H1 (cell line): ENCODE results near the gene ENTPD6. TPM values are rescaled to one million over a fixed set of nuclear protein-coding genes. Genes with fewer than 3 reads are reported as not detected.

Experiments
- CTCF ChIA-PET: fragments of 300-600 bp; sonication (Branson Sonifier 250); formaldehyde crosslinking; loops from one replicate; lab custom pipeline; 2021; ENCODE audit not compliant: partially characterized antibody; lab: Charles Lee
- POLR2A ChIA-PET: fragments of 300-600 bp; sonication (Branson Sonifier 250); formaldehyde crosslinking; loops from one replicate; lab custom pipeline; 2021; ENCODE audit warnings: inconsistent platforms; ENCODE audit not compliant: partially characterized antibody; lab: Charles Lee
- DNase-seq, 2 experiments: peaks; one replicate each; pipeline versions ENCODE4 v3.0.0 to v3.0.0-alpha.2; 2010 to 2022; ENCODE audit warnings: low spot score in 2 of 2, low read depth in 1 of 2, mixed read lengths in 1 of 2
- FAIRE-seq: peaks from 2 replicates; lab custom pipeline; 2011; peaks lifted over from hg19 to GRCh38; lab: Jason Lieb, UNC
- H2AFZ ChIP-seq: 2 replicates; pipeline ENCODE4 v1.8.1; 2012; ENCODE audit warnings: low read length, inconsistent platforms
- H2AK5ac ChIP-seq: 2 replicates; pipeline ENCODE4 v1.6.1; 2013; ENCODE audit warnings: low read depth, low read length
- H2BK120ac ChIP-seq: replicated peaks from 2 replicates; pipeline ENCODE3; 2013; ENCODE audit warnings: low read depth, low read length, inconsistent platforms
- H2BK12ac ChIP-seq: 2 replicates; pipeline ENCODE4 v1.6.1; 2013; ENCODE audit warnings: low read depth, low read length
- H2BK15ac ChIP-seq: 2 replicates; pipeline ENCODE4 v1.6.1; 2013; ENCODE audit warnings: low read length
- H2BK20ac ChIP-seq: 2 replicates; pipeline ENCODE4 v1.6.1; 2013; ENCODE audit warnings: low read length
- H2BK5ac ChIP-seq: 2 replicates; pipeline ENCODE4 v1.6.1; 2013; ENCODE audit warnings: low read depth, low read length
- H3K14ac ChIP-seq: 2 replicates; pipeline ENCODE4 v1.6.1; 2013; ENCODE audit warnings: inconsistent platforms; ENCODE audit not compliant: insufficient read length
- H3K18ac ChIP-seq: 2 replicates; pipeline ENCODE4 v1.6.1; 2013; ENCODE audit warnings: low read length; ENCODE audit errors: extremely low read depth
- H3K23ac ChIP-seq: 2 replicates; pipeline ENCODE4 v1.6.1; 2013; ENCODE audit warnings: inconsistent platforms; ENCODE audit not compliant: insufficient read length
- H3K23me2 ChIP-seq: 2 replicates; pipeline ENCODE4 v1.6.1; 2013; ENCODE audit warnings: low read depth, low read length
- H3K27ac ChIP-seq: 2 replicates; pipeline ENCODE4 v1.6.1; 2011; ENCODE audit warnings: low read depth, low read length, inconsistent platforms
- H3K27me3 ChIP-seq, 4 experiments: replicated peaks in 1 of 4; 1 replicate in 1 of 4; 2 replicates in 3 of 4; pipeline versions ENCODE4 v1.6.1 to v1.8.1; 2011 to 2013; ENCODE audit warnings: low read length in 3 of 4, mild to moderate bottlenecking in 3 of 4, inconsistent platforms in 2 of 4, mixed read lengths in 2 of 4, moderate library complexity in 1 of 4; ENCODE audit not compliant: control insufficient read depth in 3 of 4, insufficient read depth in 3 of 4; ENCODE audit errors: extremely low read depth in 1 of 4
- H3K36me3 ChIP-seq, 4 experiments: 2 replicates each; pipeline versions ENCODE4 v1.6.1 to v1.8.1; 2011 to 2013; ENCODE audit warnings: mild to moderate bottlenecking in 4 of 4, low read length in 3 of 4, moderate library complexity in 2 of 4, control low read depth in 1 of 4, inconsistent platforms in 1 of 4; ENCODE audit not compliant: insufficient read depth in 4 of 4, control insufficient read depth in 2 of 4
- H3K4ac ChIP-seq: replicated peaks from 2 replicates; pipeline ENCODE3; 2013; ENCODE audit warnings: low read length, low read depth, mixed read lengths, inconsistent platforms; ENCODE audit not compliant: insufficient read length
- H3K4me1 ChIP-seq, 4 experiments: replicated peaks in 1 of 4; 1 replicate in 1 of 4; 2 replicates in 3 of 4; pipeline versions ENCODE4 v1.6.1 to v1.8.1; 2011 to 2013; ENCODE audit warnings: low read length in 3 of 4, inconsistent platforms in 2 of 4, mixed read lengths in 1 of 4; ENCODE audit not compliant: insufficient read depth in 4 of 4, control insufficient read depth in 3 of 4
- H3K4me2 ChIP-seq, 2 experiments: 2 replicates each; pipeline versions ENCODE4 v1.6.1 to v1.8.1; 2011 to 2013; ENCODE audit warnings: low read depth in 2 of 2, low read length in 2 of 2, control low read depth in 1 of 2, inconsistent platforms in 1 of 2, mild to moderate bottlenecking in 1 of 2; ENCODE audit not compliant: insufficient read depth in 1 of 2
- H3K4me3 ChIP-seq, 4 experiments: fragments of 200-600, 300-600 bp in 1 of 4; sonication (generic), shearing (Covaris generic), sonication (Bioruptor Twin) in 1 of 4; 2 replicates each; pipeline versions ENCODE4 v1.5.1 to v1.8.1; 2011 to 2016; ENCODE audit warnings: low read length in 4 of 4, low read depth in 3 of 4, control low read depth in 2 of 4, inconsistent platforms in 2 of 4, mild to moderate bottlenecking in 2 of 4, mixed read lengths in 1 of 4, moderate library complexity in 1 of 4; ENCODE audit not compliant: insufficient read depth in 2 of 4; ENCODE audit errors: extremely low read depth in 1 of 4
- H3K56ac ChIP-seq: replicated peaks from 2 replicates; pipeline ENCODE3; 2013; ENCODE audit warnings: low read depth, mild to moderate bottlenecking, mixed read lengths, low read length, inconsistent platforms; ENCODE audit not compliant: insufficient read length
- H3K79me1 ChIP-seq: 2 replicates; pipeline ENCODE4 v1.6.1; 2013; ENCODE audit warnings: low read depth, low read length, control low read depth
- H3K79me2 ChIP-seq, 2 experiments: 2 replicates each; pipeline versions ENCODE4 v1.6.1 to v1.8.1; 2012 to 2013; ENCODE audit warnings: low read length in 2 of 2, mild to moderate bottlenecking in 2 of 2, inconsistent platforms in 1 of 2; ENCODE audit not compliant: insufficient read depth in 2 of 2, control insufficient read depth in 1 of 2
- H3K9ac ChIP-seq, 4 experiments: replicated peaks in 1 of 4; 1 replicate in 1 of 4; 2 replicates in 3 of 4; pipeline versions ENCODE4 v1.6.1 to v1.8.1; 2011 to 2013; ENCODE audit warnings: low read depth in 3 of 4, low read length in 3 of 4, control low read depth in 2 of 4, mild to moderate bottlenecking in 2 of 4, moderate library complexity in 2 of 4, inconsistent platforms in 1 of 4; ENCODE audit errors: extremely low read depth in 1 of 4
- H3K9me3 ChIP-seq, 2 experiments: 2 replicates each; pipeline versions ENCODE4 v1.6.1 to v1.8.1; 2012 to 2013; ENCODE audit warnings: mild to moderate bottlenecking in 2 of 2, moderate library complexity in 2 of 2, control low read depth in 1 of 2, inconsistent platforms in 1 of 2, low read depth in 1 of 2, low read length in 1 of 2, mixed read lengths in 1 of 2; ENCODE audit not compliant: insufficient read depth in 2 of 2
- H4K20me1 ChIP-seq, 2 experiments: replicated peaks in 1 of 2; 2 replicates each; pipeline versions ENCODE3 to v1.8.1; 2011 to 2013; ENCODE audit warnings: inconsistent platforms in 2 of 2, low read length in 2 of 2, mild to moderate bottlenecking in 1 of 2; ENCODE audit not compliant: insufficient read depth in 2 of 2, control insufficient read depth in 1 of 2
- H4K5ac ChIP-seq: 2 replicates; pipeline ENCODE4 v1.6.1; 2013; ENCODE audit warnings: low read length, low read depth, mixed read lengths, inconsistent platforms; ENCODE audit not compliant: insufficient read length
- H4K8ac ChIP-seq: 2 replicates; pipeline ENCODE4 v1.8.0; 2013; ENCODE audit warnings: mild to moderate bottlenecking, moderate library complexity, low read length, inconsistent platforms; ENCODE audit not compliant: insufficient read depth; ENCODE audit errors: extremely low read depth
- H4K91ac ChIP-seq: replicated peaks from 2 replicates; pipeline ENCODE3; 2013; ENCODE audit warnings: low read length, mixed read lengths, inconsistent platforms; ENCODE audit not compliant: insufficient read length
- TAF7 ChIP-seq: optimal IDR thresholded peaks from 2 replicates; pipeline ENCODE3; 2011; ENCODE audit warnings: low read depth, mild to moderate bottlenecking, inconsistent platforms, low read length, moderate library complexity, borderline replicate concordance
- TEAD4 ChIP-seq: IDR thresholded peaks from 2 replicates; pipeline ENCODE4 v1.6.1; 2012; ENCODE audit warnings: low read depth, low read length, inconsistent platforms, mixed read lengths
- WGBS, 2 experiments: shearing (Covaris generic) in 1 of 2; methylation state at CpG; one replicate each; pipeline versions ENCODE4 v1.1.6 to v1.1.7; 2013 to 2015; ENCODE audit warnings: low lambda C conversion rate in 2 of 2, mixed read lengths in 2 of 2, inconsistent platforms in 1 of 2, low coverage in 1 of 2, missing lambda C conversion rate in 1 of 2; ENCODE audit not compliant: insufficient replicate concordance in 2 of 2, insufficient coverage in 1 of 2, insufficient read length in 1 of 2; ENCODE audit errors: extremely low coverage in 1 of 2, missing lambda C conversion rate in 1 of 2; 5-methylcytosine and 5-hydroxymethylcytosine counted together
- polyA plus RNA-seq, 7 experiments: library from polyadenylated mRNA; depleted of rRNA in 3 of 7; stranded (reverse) in 5 of 7; unstranded in 2 of 7; fragments of >200 nt in 5 of 7; fragments of 200-250 nt in 2 of 7; gene quantifications; 1 replicate in 5 of 7; 2 replicates in 1 of 7; 4 replicates in 1 of 7; pipeline versions ENCODE4 v1.2.1 to v1.2.3, GENCODE V29; 2011 to 2013; ENCODE audit warnings: missing spikeins in 2 of 7, mixed read lengths in 2 of 7
- total RNA-seq: library from RNA; stranded (reverse); fragmentation: NEBNext Ultra II Directional; extraction: Animal tissue kit (Norgen Biotek cat#: 25700); gene quantifications from 2 replicates; pipeline ENCODE4 v1.2.1, GENCODE V29; 2021

ENTPD6 gene
- total and polyA plus RNA-seq, 2 of the 8 experiments (the other 6 are each of a cell fraction or from before 2014, with no cell fraction given), result 47.8 to 57.3 TPM

DNA sequence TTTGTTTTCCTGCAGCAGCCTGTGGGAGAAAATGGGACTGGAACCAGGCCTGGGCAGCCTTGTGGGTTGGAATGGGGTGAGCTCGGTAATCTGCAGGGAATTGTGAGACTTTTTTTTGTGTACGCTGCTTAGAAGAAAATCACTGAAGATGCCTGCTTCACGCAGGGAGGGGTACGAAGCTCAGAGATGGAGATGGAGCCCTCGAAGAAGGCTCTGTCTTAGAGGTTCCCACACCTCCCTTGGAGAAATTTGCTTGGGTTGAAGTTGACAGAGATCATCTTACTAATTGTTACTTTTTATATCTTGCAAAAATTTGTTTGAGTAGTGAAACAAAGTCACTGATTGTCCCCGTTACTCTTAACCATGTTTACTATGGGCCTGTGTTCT lies 53.3 kb downstream of the ENTPD6 start:
- peak overlapping the region; percentile 51 for H4K5ac ChIP-seq
- no peak for DNase-seq
- ChIA-PET POLR2A (interaction anchor here (1.0 to 2.4 kb wide), 2 partner anchors 20 to 159 kb away, joined by 4 to 8 read pairs; partner anchors contain the start of gene GINS1), CTCF (interaction anchor here (1.1 to 4.0 kb wide), 2 partner anchors 12 to 46 kb away, joined by 4 to 17 read pairs; no protein-coding TSS in a partner anchor)
- H2BK15ac ChIP-seq, result no peak overlapping the region
- H3K56ac ChIP-seq, result no peak overlapping the region
- H3K14ac ChIP-seq, result no peak overlapping the region
- peaks cover 0 to 8% (median 7%) of the 10 kb centered on the region in 4 experiments; a peak in 4 of 7 replicates for H3K27me3 ChIP-seq
- H3K4me2 ChIP-seq, result peak overlapping the region; percentile 56 to 88
- H3K9ac ChIP-seq, result peak overlapping the region in 3 of 4 experiments; percentile 55 to 83 (median 77); a peak in 6 of 7 replicates
- H3K79me1 ChIP-seq, result no peaks in the 10 kb centered on the region; the same call in 1 of the 2 replicates
- peaks cover 3 to 10% of the 10 kb centered on the region in 2 experiments for H4K20me1 ChIP-seq
- FAIRE-seq, result no peak
- no peak overlapping the region; the same call in 1 of the 2 replicates for H2AFZ ChIP-seq
- H2BK20ac ChIP-seq, result no peak overlapping the region
- TF ChIP-seq TEAD4, result no peak
- TF ChIP-seq TAF7, result no peak
- no peak overlapping the region for H2AK5ac ChIP-seq
- no peak overlapping the region for H2BK12ac ChIP-seq
- H3K18ac ChIP-seq, result peak overlapping the region; percentile 78; the same call in 1 of the 2 replicates
- peaks cover 17 to 38% of the 10 kb centered on the region in 2 experiments for H3K79me2 ChIP-seq
- peaks cover 10% of the 10 kb centered on the region; the same call in 1 of the 2 replicates for H3K23me2 ChIP-seq
- H3K27ac ChIP-seq, result no peak overlapping the region; the same call in 1 of the 2 replicates
- no peak overlapping the region for H3K23ac ChIP-seq
- no peak overlapping the region for H4K8ac ChIP-seq
- no peak overlapping the region for H3K4ac ChIP-seq
- peak overlapping the region; percentile 73 to 83 (median 77) for H3K4me3 ChIP-seq
- H3K9me3 ChIP-seq, result no peaks in the 10 kb centered on the region
- H4K91ac ChIP-seq, result peak overlapping the region; percentile 34
- no peak overlapping the region for H2BK120ac ChIP-seq
- 17% methylated on average over 6 of the region's 6 CpGs; no CpG with 5 or more reads in 1 of the 2 experiments for WGBS, 2 experiments
- no peaks in the 10 kb centered on the region for H3K36me3 ChIP-seq
- H3K4me1 ChIP-seq, result peaks cover 3 to 7% (median 4%) of the 10 kb centered on the region in 4 experiments; a peak in 6 of 7 replicates
- no peak overlapping the region for H2BK5ac ChIP-seq
